ENCODE results near the gene COLEC12. TPM values are rescaled to one million over a fixed set of nuclear protein-coding genes. Genes with fewer than 3 reads are reported as not detected.

Gene COLEC12
- total RNA-seq, 5 donors from 2014 or later (not counting 1 experiment from before 2014, with no cell fraction given), result 0.07 to 0.32 TPM; not detected in 3

DNA sequence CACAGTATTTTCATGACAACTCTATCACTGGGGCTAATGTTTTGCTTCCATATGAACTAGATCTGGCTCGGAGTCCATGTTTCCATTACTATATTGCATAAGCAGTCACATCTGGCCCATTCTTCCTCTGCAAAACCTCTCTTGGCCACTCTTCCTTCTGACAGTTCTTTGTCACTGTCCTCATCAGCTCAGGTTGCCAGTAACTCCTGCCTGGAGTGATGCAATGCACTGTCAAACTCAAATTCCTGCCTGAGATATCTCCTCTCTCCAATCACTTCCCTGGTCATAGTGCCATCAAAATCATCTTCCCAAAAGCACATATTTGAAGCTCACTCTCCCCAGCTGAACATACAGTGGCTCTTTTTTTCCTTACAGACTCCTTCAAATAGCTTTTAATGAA, 66.1 kb downstream of the COLEC12 start:
- peaks cover 10 to 19% of the 10 kb centered on the region in 2 donors for H3K27me3 Mint-ChIP-seq
- no peaks in the 10 kb centered on the region for H3K36me3 Mint-ChIP-seq
- Histone ChIP-seq H3K27ac (ENCODE audit: low read length) (no peak overlapping the region), H3K36me3 (ENCODE audit: control insufficient read depth in 2 of 2, extremely low read depth in 1 of 2, insufficient read depth in 1 of 2, low read length in 1 of 2) (no peaks in the 10 kb centered on the region), H3K27me3 (replicated peaks in 1 of 2; ENCODE audit: control insufficient read depth in 2 of 2, extremely low read depth in 1 of 2, insufficient read depth in 2 of 2, low read length in 1 of 2) (no peaks in the 10 kb centered on the region), H3K9me3 (no peaks in the 10 kb centered on the region), H3K4me3 (ENCODE audit: control insufficient read depth in 1 of 2, extremely low read depth in 1 of 2, low read length in 1 of 2) (no peak overlapping the region), H3K4me1 (ENCODE audit: control insufficient read depth in 1 of 2, extremely low read depth in 1 of 2, insufficient read depth in 2 of 2, low read length in 2 of 2) (no peaks in the 10 kb centered on the region)
- ATAC-seq (replicated peaks in 1 of 4) (no peak), DNase-seq (no peak)
- no peak overlapping the region for H3K27ac Mint-ChIP-seq
- POLR2A ChIA-PET, result no interaction called here
- H3K9me3 Mint-ChIP-seq, result no peaks in the 10 kb centered on the region
- no peak overlapping the region for H3K4me3 Mint-ChIP-seq
- H3K4me1 Mint-ChIP-seq, result no peaks in the 10 kb centered on the region
- CTCF ChIA-PET, result interaction anchor here in 1 of 2 donors (0.6 kb wide), 1 partner anchor 26 kb away, joined by 3 read pairs; no protein-coding TSS in a partner anchor
- 0% methylated on average over 1 of the region's 1 CpG for WGBS (ENCODE audit: insufficient coverage)

DNA sequence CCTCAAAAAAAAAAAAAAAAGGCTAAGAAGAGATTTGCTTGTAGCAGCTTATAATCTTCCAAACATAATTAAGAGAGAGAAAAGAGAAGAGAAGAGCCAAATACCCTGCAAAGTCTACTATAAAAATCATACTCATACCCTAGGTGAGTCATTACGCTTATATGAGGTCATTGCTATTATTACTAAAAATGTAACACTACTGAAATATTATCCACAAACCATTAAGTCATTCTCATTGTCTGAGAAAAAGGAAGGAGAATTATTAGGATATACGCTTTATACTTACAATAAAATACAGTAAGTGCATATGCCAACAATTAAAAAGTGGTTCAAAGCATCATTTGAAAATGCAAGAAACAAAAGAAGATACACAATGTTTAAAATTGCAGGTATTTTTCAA, 66.5 kb downstream of the COLEC12 start:
- Histone ChIP-seq H3K27ac (ENCODE audit: low read length) (no peak overlapping the region), H3K4me3 (ENCODE audit: control insufficient read depth in 1 of 2, extremely low read depth in 1 of 2, low read length in 1 of 2) (no peak overlapping the region), H3K27me3 (replicated peaks in 1 of 2; ENCODE audit: control insufficient read depth in 2 of 2, extremely low read depth in 1 of 2, insufficient read depth in 2 of 2, low read length in 1 of 2) (no peaks in the 10 kb centered on the region), H3K4me1 (ENCODE audit: control insufficient read depth in 1 of 2, extremely low read depth in 1 of 2, insufficient read depth in 2 of 2, low read length in 2 of 2) (no peaks in the 10 kb centered on the region), H3K36me3 (ENCODE audit: control insufficient read depth in 2 of 2, extremely low read depth in 1 of 2, insufficient read depth in 1 of 2, low read length in 1 of 2) (no peaks in the 10 kb centered on the region), H3K9me3 (no peaks in the 10 kb centered on the region)
- H3K9me3 Mint-ChIP-seq, result no peaks in the 10 kb centered on the region
- DNase-seq, result no peak
- ATAC-seq (replicated peaks in 1 of 4), result no peak
- no peaks in the 10 kb centered on the region for H3K36me3 Mint-ChIP-seq
- H3K27ac Mint-ChIP-seq, result no peak overlapping the region
- H3K4me1 Mint-ChIP-seq, result no peaks in the 10 kb centered on the region
- H3K27me3 Mint-ChIP-seq, result peaks cover 10 to 19% of the 10 kb centered on the region in 2 donors
- ChIA-PET CTCF (interaction anchor here in 1 of 2 donors (0.6 kb wide), 1 partner anchor 25 kb away, joined by 3 read pairs; no protein-coding TSS in a partner anchor), POLR2A (no interaction called here)
- WGBS (ENCODE audit: insufficient coverage), result no CpG with 5 or more reads among the region's 2 CpGs
- no peak overlapping the region for H3K4me3 Mint-ChIP-seq

DNA sequence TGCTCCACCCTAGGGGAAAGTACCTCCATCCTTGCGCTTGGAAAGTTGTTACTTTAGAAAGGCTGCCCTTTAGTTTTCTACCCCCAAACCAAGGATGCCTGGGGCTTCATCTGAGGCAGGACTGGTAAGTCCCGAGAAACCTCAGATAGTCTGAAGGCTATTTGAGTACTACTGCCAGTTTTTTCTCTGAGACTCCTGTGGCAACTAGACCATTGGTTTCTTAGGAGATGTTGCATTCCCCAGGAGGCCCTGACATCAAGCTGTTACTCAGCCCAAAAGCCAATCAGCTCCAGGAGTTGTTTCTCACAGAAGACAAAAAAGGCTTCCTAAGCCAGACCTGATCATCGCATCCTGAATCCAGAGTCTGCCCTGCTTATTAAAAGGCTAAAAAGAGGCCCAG, 67.2 kb downstream of the COLEC12 start:
- Histone ChIP-seq H3K4me3 (ENCODE audit: control insufficient read depth in 1 of 2, extremely low read depth in 1 of 2, low read length in 1 of 2) (no peak overlapping the region), H3K27me3 (replicated peaks in 1 of 2; ENCODE audit: control insufficient read depth in 2 of 2, extremely low read depth in 1 of 2, insufficient read depth in 2 of 2, low read length in 1 of 2) (no peaks in the 10 kb centered on the region), H3K36me3 (ENCODE audit: control insufficient read depth in 2 of 2, extremely low read depth in 1 of 2, insufficient read depth in 1 of 2, low read length in 1 of 2) (no peaks in the 10 kb centered on the region), H3K4me1 (ENCODE audit: control insufficient read depth in 1 of 2, extremely low read depth in 1 of 2, insufficient read depth in 2 of 2, low read length in 2 of 2) (no peaks in the 10 kb centered on the region), H3K27ac (ENCODE audit: low read length) (no peak overlapping the region), H3K9me3 (no peaks in the 10 kb centered on the region)
- POLR2A ChIA-PET, result no interaction called here
- no peak overlapping the region for H3K27ac Mint-ChIP-seq
- H3K36me3 Mint-ChIP-seq, result no peaks in the 10 kb centered on the region
- CTCF ChIA-PET, result no interaction called here
- H3K4me3 Mint-ChIP-seq, result no peak overlapping the region
- WGBS (ENCODE audit: insufficient coverage), result 80% methylated on average over 2 of the region's 3 CpGs
- DNase-seq (no peak), ATAC-seq (replicated peaks in 1 of 4) (no peak)
- peaks cover 10 to 17% of the 10 kb centered on the region in 2 donors for H3K27me3 Mint-ChIP-seq
- H3K9me3 Mint-ChIP-seq, result no peaks in the 10 kb centered on the region
- no peaks in the 10 kb centered on the region for H3K4me1 Mint-ChIP-seq

DNA sequence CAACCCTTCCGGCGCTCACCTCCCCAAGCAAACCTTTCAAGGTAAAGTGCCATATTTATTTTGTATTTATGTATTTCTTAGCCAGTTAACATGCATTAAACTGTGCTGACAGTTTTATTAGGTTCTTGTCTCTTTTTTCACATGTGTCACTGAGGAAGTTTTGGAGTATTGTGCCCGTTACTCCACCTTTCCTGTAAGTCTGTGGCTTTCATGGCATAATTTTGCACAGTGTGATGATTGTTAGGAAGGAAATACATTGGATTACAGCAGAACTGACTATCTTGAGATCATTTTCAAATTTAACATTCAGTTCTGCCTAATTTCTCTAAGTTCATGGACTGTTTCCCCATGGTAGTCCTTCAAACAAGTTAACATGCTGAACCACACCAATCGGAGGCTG, 67.7 kb downstream of the COLEC12 start:
- H3K36me3 Mint-ChIP-seq, result no peaks in the 10 kb centered on the region
- ATAC-seq (replicated peaks in 1 of 4) (no peak), DNase-seq (no peak)
- no peaks in the 10 kb centered on the region for H3K4me1 Mint-ChIP-seq
- no peaks in the 10 kb centered on the region for H3K27me3 ChIP-seq (replicated peaks in 1 of 2; ENCODE audit: control insufficient read depth in 2 of 2, extremely low read depth in 1 of 2, insufficient read depth in 2 of 2, low read length in 1 of 2)
- no peaks in the 10 kb centered on the region for H3K4me1 ChIP-seq (ENCODE audit: control insufficient read depth in 1 of 2, extremely low read depth in 1 of 2, insufficient read depth in 2 of 2, low read length in 2 of 2)
- CTCF ChIA-PET, result no interaction called here
- H3K27ac ChIP-seq (ENCODE audit: low read length), result no peak overlapping the region
- H3K36me3 ChIP-seq (ENCODE audit: control insufficient read depth in 2 of 2, extremely low read depth in 1 of 2, insufficient read depth in 1 of 2, low read length in 1 of 2), result no peaks in the 10 kb centered on the region
- no peak overlapping the region for H3K27ac Mint-ChIP-seq
- WGBS (ENCODE audit: insufficient coverage), result no CpG with 5 or more reads among the region's 4 CpGs
- H3K27me3 Mint-ChIP-seq, result peaks cover 10 to 17% of the 10 kb centered on the region in 2 donors
- H3K9me3 ChIP-seq, result no peaks in the 10 kb centered on the region
- H3K4me3 ChIP-seq (ENCODE audit: control insufficient read depth in 1 of 2, extremely low read depth in 1 of 2, low read length in 1 of 2), result no peak overlapping the region
- H3K9me3 Mint-ChIP-seq, result no peaks in the 10 kb centered on the region
- H3K4me3 Mint-ChIP-seq, result no peak overlapping the region
- POLR2A ChIA-PET, result no interaction called here

DNA sequence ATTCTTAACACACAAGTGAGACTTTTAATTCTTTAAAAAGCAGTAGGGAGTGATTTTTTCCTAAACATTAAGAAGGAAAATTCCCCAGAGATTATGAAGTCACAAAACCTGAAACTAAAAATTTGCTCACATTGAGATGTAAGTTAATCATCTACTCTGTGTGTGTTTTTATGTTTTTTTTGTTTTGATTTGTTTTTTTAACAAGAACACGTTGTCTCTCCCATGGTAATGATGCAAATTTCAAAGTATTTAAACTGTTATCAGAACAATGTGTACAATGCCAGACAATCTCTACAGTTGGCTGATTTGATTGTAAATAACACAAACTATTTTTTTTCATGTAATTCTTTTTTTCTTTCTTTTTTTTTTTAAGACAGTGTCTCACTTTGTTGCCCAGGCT, 71.5 kb downstream of the COLEC12 start:
- ChIA-PET POLR2A (no interaction called here), CTCF (no interaction called here)
- Histone ChIP-seq H3K4me1 (ENCODE audit: control insufficient read depth in 1 of 2, extremely low read depth in 1 of 2, insufficient read depth in 2 of 2, low read length in 2 of 2) (no peaks in the 10 kb centered on the region), H3K27ac (ENCODE audit: low read length) (no peak overlapping the region), H3K27me3 (replicated peaks in 1 of 2; ENCODE audit: control insufficient read depth in 2 of 2, extremely low read depth in 1 of 2, insufficient read depth in 2 of 2, low read length in 1 of 2) (no peaks in the 10 kb centered on the region), H3K4me3 (ENCODE audit: control insufficient read depth in 1 of 2, extremely low read depth in 1 of 2, low read length in 1 of 2) (no peak overlapping the region), H3K36me3 (ENCODE audit: control insufficient read depth in 2 of 2, extremely low read depth in 1 of 2, insufficient read depth in 1 of 2, low read length in 1 of 2) (no peaks in the 10 kb centered on the region), H3K9me3 (no peaks in the 10 kb centered on the region)
- ATAC-seq (replicated peaks in 1 of 4) (no peak), DNase-seq (no peak)
- WGBS (ENCODE audit: insufficient coverage), result no CpG with 5 or more reads among the region's 1 CpG
- Mint-ChIP-seq H3K27me3 (peaks cover 10% of the 10 kb centered on the region in 2 donors), H3K36me3 (no peaks in the 10 kb centered on the region), H3K27ac (no peak overlapping the region), H3K4me3 (no peak overlapping the region), H3K4me1 (no peaks in the 10 kb centered on the region), H3K9me3 (no peaks in the 10 kb centered on the region)

DNA sequence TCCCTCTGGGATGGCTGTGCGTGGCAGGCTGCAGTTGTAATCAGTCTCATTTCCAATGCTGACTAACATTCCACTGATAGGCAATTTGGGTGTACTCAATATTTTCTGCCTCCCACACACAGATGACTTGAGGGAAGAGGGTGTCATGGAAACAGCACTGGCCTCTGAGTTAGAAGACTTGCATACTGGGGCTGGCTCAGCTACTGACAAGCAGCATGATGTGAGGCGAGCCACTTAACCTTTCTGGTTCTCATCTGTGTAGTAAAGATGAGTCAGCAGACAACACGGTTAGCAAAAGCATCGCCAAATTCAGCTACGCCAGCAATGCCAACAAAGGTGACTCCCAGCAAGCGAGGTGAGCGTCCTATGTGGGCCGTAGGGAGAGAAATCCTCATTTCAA, 73.5 kb downstream of the COLEC12 start:
- H3K27ac ChIP-seq (ENCODE audit: low read length), result no peak overlapping the region
- 77% methylated on average over 7 of the region's 8 CpGs for WGBS (ENCODE audit: insufficient coverage)
- H3K4me1 ChIP-seq (ENCODE audit: control insufficient read depth in 1 of 2, extremely low read depth in 1 of 2, insufficient read depth in 2 of 2, low read length in 2 of 2), result no peaks in the 10 kb centered on the region
- H3K36me3 ChIP-seq (ENCODE audit: control insufficient read depth in 2 of 2, extremely low read depth in 1 of 2, insufficient read depth in 1 of 2, low read length in 1 of 2), result no peaks in the 10 kb centered on the region
- DNase-seq, result no peak
- no peaks in the 10 kb centered on the region for H3K27me3 ChIP-seq (replicated peaks in 1 of 2; ENCODE audit: control insufficient read depth in 2 of 2, extremely low read depth in 1 of 2, insufficient read depth in 2 of 2, low read length in 1 of 2)
- ChIA-PET CTCF (no interaction called here), POLR2A (no interaction called here)
- Mint-ChIP-seq H3K36me3 (no peaks in the 10 kb centered on the region), H3K27ac (no peak overlapping the region), H3K9me3 (no peaks in the 10 kb centered on the region), H3K4me1 (no peaks in the 10 kb centered on the region), H3K4me3 (no peak overlapping the region), H3K27me3 (peaks cover 3 to 5% of the 10 kb centered on the region in 2 donors)
- no peak for ATAC-seq (replicated peaks in 1 of 4)
- no peaks in the 10 kb centered on the region for H3K9me3 ChIP-seq
- no peak overlapping the region for H3K4me3 ChIP-seq (ENCODE audit: control insufficient read depth in 1 of 2, extremely low read depth in 1 of 2, low read length in 1 of 2)

DNA sequence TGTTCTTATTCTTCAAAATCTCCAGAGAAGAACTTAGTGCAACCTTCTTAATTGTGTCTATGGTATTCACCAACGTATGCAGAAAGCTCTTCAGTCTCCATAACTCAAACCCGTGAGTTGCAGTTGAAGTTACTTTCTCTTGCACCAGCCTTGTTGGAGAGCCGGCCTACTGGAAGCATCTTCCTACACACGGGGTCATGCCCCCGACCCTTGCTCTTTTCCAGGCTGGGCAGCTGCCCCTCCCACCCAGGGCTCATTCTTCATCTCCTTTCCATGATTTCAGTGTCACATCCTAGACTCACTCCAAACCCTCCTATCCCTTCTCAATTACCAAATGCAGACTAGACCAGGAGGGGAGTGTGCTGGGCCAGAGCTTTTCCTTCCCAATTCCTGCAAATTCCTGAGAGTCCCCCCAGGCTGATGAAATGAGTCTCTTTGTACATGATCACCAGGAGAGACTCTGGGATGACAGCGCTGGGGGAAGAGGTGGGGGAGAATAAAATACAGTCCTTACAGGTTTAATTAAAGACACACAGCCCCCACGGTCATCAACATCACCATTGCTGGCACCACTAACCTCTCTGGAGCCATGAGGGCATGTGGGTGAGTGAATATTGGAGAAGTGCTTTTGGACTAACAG, 75.3 kb downstream of the COLEC12 start:
- no peaks in the 10 kb centered on the region for H3K4me1 ChIP-seq (ENCODE audit: control insufficient read depth in 1 of 2, extremely low read depth in 1 of 2, insufficient read depth in 2 of 2, low read length in 2 of 2)
- no peak overlapping the region for H3K27ac ChIP-seq (ENCODE audit: low read length)
- POLR2A ChIA-PET, result no interaction called here
- H3K36me3 Mint-ChIP-seq, result no peaks in the 10 kb centered on the region
- no peaks in the 10 kb centered on the region for H3K27me3 ChIP-seq (replicated peaks in 1 of 2; ENCODE audit: control insufficient read depth in 2 of 2, extremely low read depth in 1 of 2, insufficient read depth in 2 of 2, low read length in 1 of 2)
- H3K27me3 Mint-ChIP-seq, result no peaks in the 10 kb centered on the region
- ATAC-seq (replicated peaks in 1 of 4) (no peak), DNase-seq (no peak)
- H3K27ac Mint-ChIP-seq, result no peak overlapping the region
- WGBS (ENCODE audit: insufficient coverage), result 77% methylated on average over 5 of the region's 7 CpGs
- CTCF ChIA-PET, result no interaction called here
- no peaks in the 10 kb centered on the region for H3K4me1 Mint-ChIP-seq
- H3K9me3 Mint-ChIP-seq, result no peaks in the 10 kb centered on the region
- H3K4me3 Mint-ChIP-seq, result no peak overlapping the region
- no peaks in the 10 kb centered on the region for H3K36me3 ChIP-seq (ENCODE audit: control insufficient read depth in 2 of 2, extremely low read depth in 1 of 2, insufficient read depth in 1 of 2, low read length in 1 of 2)
- H3K4me3 ChIP-seq (ENCODE audit: control insufficient read depth in 1 of 2, extremely low read depth in 1 of 2, low read length in 1 of 2), result no peak overlapping the region
- H3K9me3 ChIP-seq, result no peaks in the 10 kb centered on the region
